Measurements from ENCODE around the gene ZFAND2A. TPM values are rescaled to one million over a fixed set of nuclear protein-coding genes. Genes with fewer than 3 reads are reported as not detected.

Gene ZFAND2A
- total and polyA plus RNA-seq, 11 donors, result 5.6 to 25.6 (median 9.9) TPM

GRCh38 chr7:1104516-1105179 is 55.3 kb downstream of the ZFAND2A start:
- 58 to 69% (median 68%) methylated on average over 10 to 13 of the region's 13 CpGs for WGBS, 4 donors
- Histone ChIP-seq H3K4me3 (no peak overlapping the region), H3K27ac (peak overlapping the region in 5 of 12 donors; percentile 13 to 60 (median 20)), H3K27me3 (no peaks in the 10 kb centered on the region), H3K4me1 (peaks cover 0 to 9% (median 0%) of the 10 kb centered on the region in 12 donors), H3K36me3 (no peaks in the 10 kb centered on the region), H3K9me3 (no peaks in the 10 kb centered on the region)
- ATAC-seq, result peak in 1 of 4 donors; percentile 15
- no peak for TF ChIP-seq CTCF (IDR thresholded peaks at IDR 0.05)
- TF ChIP-seq POLR2A (IDR thresholded peaks at IDR 0.05), result no peak
- intact Hi-C loops (cut with DNase I), result no loop called here
- no peak for DNase-seq

GRCh38 chr7:1103789-1104515 is 56.0 kb downstream of the ZFAND2A start:
- H3K4me3 ChIP-seq, result no peak overlapping the region
- WGBS, 4 donors, result 83 to 92% (median 85%) methylated on average over 14 to 21 of the region's 21 CpGs
- no peaks in the 10 kb centered on the region for H3K36me3 ChIP-seq
- no peaks in the 10 kb centered on the region for H3K27me3 ChIP-seq
- H3K9me3 ChIP-seq, result no peaks in the 10 kb centered on the region
- peaks cover 0 to 9% (median 0%) of the 10 kb centered on the region in 12 donors for H3K4me1 ChIP-seq
- ATAC-seq (peak in 1 of 4 donors; percentile 19), DNase-seq (no peak)
- intact Hi-C loops (cut with DNase I), result no loop called here
- peak overlapping the region in 6 of 12 donors; percentile 11 to 60 (median 24) for H3K27ac ChIP-seq
- no peak for TF ChIP-seq CTCF (IDR thresholded peaks at IDR 0.05)
- TF ChIP-seq POLR2A (IDR thresholded peaks at IDR 0.05), result no peak

GRCh38 chr7:1103009-1103788 is 56.8 kb downstream of the ZFAND2A start:
- peaks cover 0 to 9% (median 0%) of the 10 kb centered on the region in 12 donors for H3K4me1 ChIP-seq
- ATAC-seq (no peak), DNase-seq (peak in 1 of 5 donors; percentile 11)
- no peaks in the 10 kb centered on the region for H3K9me3 ChIP-seq
- WGBS, 4 donors, result 86 to 88% (median 88%) methylated on average over 34 of the region's 34 CpGs
- TF ChIP-seq CTCF (IDR thresholded peaks at IDR 0.05), result no peak
- TF ChIP-seq POLR2A (IDR thresholded peaks at IDR 0.05), result no peak
- no peak overlapping the region for H3K4me3 ChIP-seq
- no peaks in the 10 kb centered on the region for H3K27me3 ChIP-seq
- intact Hi-C loops (cut with DNase I), result no loop called here
- no peaks in the 10 kb centered on the region for H3K36me3 ChIP-seq
- peak overlapping the region in 4 of 12 donors; percentile 11 to 60 (median 40) for H3K27ac ChIP-seq

Other genes with a start within 250 kb of the ZFAND2A start
- 10 to 100 TPM in 6 of 9 donors, 1 to 10 TPM in 3; 7.0 to 16.5 (median 12.0) TPM for gene ADAP1, start 205.5 kb downstream of the ZFAND2A start, total RNA-seq
- gene ADAP1, start 205.5 kb downstream of the ZFAND2A start, polyA plus RNA-seq, result 10 to 100 TPM in 1 of 2 donors, 1 to 10 TPM in 1; 3.1 to 14.0 TPM
- gene COX19, start 184.6 kb downstream of the ZFAND2A start, total RNA-seq, result 1 to 10 TPM; 3.1 to 7.8 (median 6.5) TPM
- gene COX19, start 184.6 kb downstream of the ZFAND2A start, polyA plus RNA-seq, result 1 to 10 TPM; 5.7 to 6.6 TPM
- gene CYP2W1, start 177.0 kb downstream of the ZFAND2A start, total RNA-seq, result not detected
- not detected for gene CYP2W1, start 177.0 kb downstream of the ZFAND2A start, polyA plus RNA-seq
- 10 to 100 TPM; 12.3 to 56.8 (median 25.2) TPM for gene GPR146, start 115.7 kb downstream of the ZFAND2A start, total RNA-seq
- 10 to 100 TPM; 11.1 to 26.4 TPM for gene GPR146, start 115.7 kb downstream of the ZFAND2A start, polyA plus RNA-seq
- 1 to 10 TPM; 1.4 to 8.8 (median 3.0) TPM for gene GPER1, start 72.1 kb downstream of the ZFAND2A start, total RNA-seq
- 1 to 10 TPM; 1.8 to 2.8 TPM for gene GPER1, start 72.1 kb downstream of the ZFAND2A start, polyA plus RNA-seq
- not detected for gene UNCX, start 72.7 kb upstream of the ZFAND2A start, total RNA-seq
- not detected for gene UNCX, start 72.7 kb upstream of the ZFAND2A start, polyA plus RNA-seq

Data from heart left ventricle (tissue), 16 donors.